K562 (cell line): ENCODE results near the gene ASCC3. TPM values are rescaled to one million over a fixed set of nuclear protein-coding genes. Genes with fewer than 3 reads are reported as not detected.
A peak's percentile ranks its signal among the peaks of the same experiment; 100 is the strongest.

Source experiments
- ATAC-seq: fragments of 200-7000 bp; cut with Tn5 transposase; 3 replicates; pipeline ENCODE4 v1.9.1; 2020; ENCODE audit warnings: moderate library complexity
- BruUV-seq: library from RNA; stranded (reverse); fragments of 400-500 nt; replicated peaks from 2 replicates; lab custom pipeline; 2021; lab: Mats Ljungman, UMichigan
- CTCF ChIA-PET: fragments of 300-600 bp; formaldehyde crosslinking; extraction: SDS; loops from one replicate; lab custom pipeline; 2021; ENCODE audit warnings: low intra/inter-chr PET ratio; lab: Yijun Ruan, JAX
- POLR2A ChIA-PET: fragments of 300-600, 350-650 bp; sonication (Branson Sonifier 250); formaldehyde crosslinking; extraction: SDS; loops from one replicate; lab custom pipeline; 2021; ENCODE audit warnings: antibody characterized with exemption, inconsistent platforms; lab: Yijun Ruan, JAX
- DNase-seq, 4 experiments: peaks; one replicate each; pipeline versions ENCODE4 v3.0.0 to v3.0.0-alpha.2; 2011 to 2018; ENCODE audit warnings: low spot score in 3 of 4, mixed read lengths in 3 of 4; ENCODE audit errors: extremely low read depth in 1 of 4
- FAIRE-seq: peaks from 2 replicates; lab custom pipeline; 2011; peaks lifted over from hg19 to GRCh38; lab: Jason Lieb, UNC
- H2AFZ ChIP-seq: 2 replicates; pipeline ENCODE4 v1.6.0; 2011; ENCODE audit warnings: low read depth, low read length, control low read depth, inconsistent platforms
- H3K27ac ChIP-seq: fragments of 200-600 bp; 3 replicates; pipeline ENCODE4 v1.8.0; 2011; ENCODE audit warnings: low read depth, mild to moderate bottlenecking, control low read depth, inconsistent platforms, low read length, moderate library complexity, mixed read lengths; ENCODE audit errors: extremely low read depth
- H3K27me3 ChIP-seq, 2 experiments: fragments of 300-600 bp in 1 of 2; 2 replicates in 1 of 2; 3 replicates in 1 of 2; pipeline versions ENCODE4 v1.6.0 to v1.8.0; 2011; ENCODE audit warnings: inconsistent platforms in 2 of 2, low read length in 2 of 2, mild to moderate bottlenecking in 1 of 2, mixed read lengths in 1 of 2, moderate library complexity in 1 of 2; ENCODE audit not compliant: control insufficient read depth in 2 of 2, insufficient read depth in 2 of 2
- H3K36me3 ChIP-seq: fragments of 300-600 bp; 3 replicates; pipeline ENCODE4 v1.8.0; 2011; ENCODE audit warnings: mild to moderate bottlenecking, low read length, inconsistent platforms; ENCODE audit not compliant: control insufficient read depth, insufficient read depth
- H3K4me1 ChIP-seq, 2 experiments: fragments of 200-600 bp in 1 of 2; replicated peaks in 1 of 2; 2 replicates in 1 of 2; 3 replicates in 1 of 2; pipeline versions ENCODE4 v1.5.1 to v1.8.0; 2011; ENCODE audit warnings: inconsistent platforms in 2 of 2, low read length in 2 of 2, mild to moderate bottlenecking in 1 of 2, mixed read lengths in 1 of 2, moderate library complexity in 1 of 2; ENCODE audit not compliant: control insufficient read depth in 2 of 2, insufficient read depth in 2 of 2
- H3K4me2 ChIP-seq: 2 replicates; pipeline ENCODE4 v1.6.1; 2011; ENCODE audit warnings: low read length, control low read depth, inconsistent platforms, mixed read lengths; ENCODE audit not compliant: insufficient read depth
- H3K4me3 ChIP-seq: fragments of 200-600 bp; sonication (generic), shearing (Covaris generic); 2 replicates; pipeline ENCODE4 v1.5.1; 2016; ENCODE audit warnings: control low read depth, inconsistent platforms
- H3K79me2 ChIP-seq: fragments of 200-600 bp; 3 replicates; pipeline ENCODE4 v1.8.0; 2011; ENCODE audit warnings: low read length, inconsistent platforms; ENCODE audit not compliant: control insufficient read depth, insufficient read depth
- H3K9ac ChIP-seq, 2 experiments: 2 replicates each; pipeline versions ENCODE4 v1.6.0 to v1.6.1; 2011; ENCODE audit warnings: low read depth in 2 of 2, low read length in 2 of 2, control low read depth in 1 of 2, inconsistent platforms in 1 of 2, mild to moderate bottlenecking in 1 of 2, mixed read lengths in 1 of 2; ENCODE audit not compliant: insufficient read depth in 1 of 2
- H3K9me1 ChIP-seq: one replicate; pipeline ENCODE4 v1.6.0; 2011; ENCODE audit warnings: inconsistent platforms, mild to moderate bottlenecking, low read length, moderate library complexity; ENCODE audit not compliant: control insufficient read depth, insufficient read depth
- H3K9me3 ChIP-seq: replicated peaks from 2 replicates; pipeline ENCODE4 v1.5.1; 2011; ENCODE audit warnings: low read depth, low read length, inconsistent platforms; ENCODE audit not compliant: control insufficient read depth, insufficient read depth
- H4K20me1 ChIP-seq: replicated peaks from 2 replicates; pipeline ENCODE4 v1.6.1; 2011; ENCODE audit warnings: low read length, inconsistent platforms, mixed read lengths; ENCODE audit not compliant: control insufficient read depth, insufficient read depth
- ATF1 ChIP-seq, 2 experiments: fragments of 450-650 bp in 1 of 2; IDR thresholded peaks; 2 replicates each; pipeline ENCODE4 v1.6.1; 2016; ENCODE audit warnings: missing compliant biosample characterization in 1 of 2, missing genetic modification characterization in 1 of 2
- ATF7 ChIP-seq: fragments of 450-650 bp; IDR thresholded peaks from 2 replicates; pipeline ENCODE4 v1.7.1; 2014; ENCODE audit warnings: mild to moderate bottlenecking, moderate library complexity
- CEBPB ChIP-seq: fragments of 450-650 bp; IDR thresholded peaks from 2 replicates; pipeline ENCODE4 v1.6.1; 2016; ENCODE audit warnings: missing genetic modification characterization, missing compliant biosample characterization
- CEBPG ChIP-seq, 3 experiments: fragments of 200-800 bp in 1 of 3; sonication (Bioruptor generic) in 1 of 3; sonication (generic) in 1 of 3; formaldehyde crosslinking in 1 of 3; IDR thresholded peaks in 2 of 3; conservative IDR thresholded peaks in 1 of 3; 2 replicates each; pipeline versions ENCODE4 v1.6.1 to v1.8.0; 2016 to 2022; ENCODE audit warnings: missing compliant biosample characterization in 2 of 3, missing genetic modification characterization in 2 of 3, mild to moderate bottlenecking in 1 of 3, missing genetic modification reagents in 1 of 3
- FOXA1 ChIP-seq: fragments of 450-650 bp; IDR thresholded peaks from 2 replicates; pipeline ENCODE4 v1.6.1; 2016; ENCODE audit warnings: mild to moderate bottlenecking, borderline replicate concordance
- FOXK2 ChIP-seq, 2 experiments: fragments of 450-650 bp; IDR thresholded peaks in 1 of 2; conservative IDR thresholded peaks in 1 of 2; 2 replicates each; pipeline ENCODE4 v1.6.1; 2016; ENCODE audit warnings: low read depth in 2 of 2, mild to moderate bottlenecking in 1 of 2
- HDAC1 ChIP-seq, 2 experiments: fragments of 450-650 bp; IDR thresholded peaks; 2 replicates each; pipeline ENCODE4 v1.6.1; 2016 to 2017; ENCODE audit warnings: inconsistent platforms in 1 of 2, mild to moderate bottlenecking in 1 of 2, moderate library complexity in 1 of 2
- HMGXB4 ChIP-seq: sonication (generic); formaldehyde crosslinking; IDR thresholded peaks from 2 replicates; pipeline ENCODE4 v1.8.1; 2023; ENCODE audit warnings: mild to moderate bottlenecking, missing genetic modification reagents
- KDM5B ChIP-seq: fragments of 200-600 bp; sonication (generic); IDR thresholded peaks from 2 replicates; pipeline ENCODE4 v1.6.1; 2012; ENCODE audit warnings: low read depth, mild to moderate bottlenecking, moderate library complexity, low read length, control low read depth, inconsistent platforms; ENCODE audit not compliant: insufficient replicate concordance
- KLF6 ChIP-seq: fragments of 250-450 bp; sonication (Bioruptor Pico); IDR thresholded peaks from 2 replicates; pipeline ENCODE4 v1.4.0; 2020; ENCODE audit warnings: mild to moderate bottlenecking, moderate library complexity, borderline replicate concordance
- MXI1 ChIP-seq: IDR thresholded peaks from 2 replicates; pipeline ENCODE4 v1.6.1; 2011; ENCODE audit warnings: low read depth, mild to moderate bottlenecking, improper control_type of control experiment, low read length
- PHTF2 ChIP-seq: fragments of 250-450 bp; sonication (Bioruptor Pico); IDR thresholded peaks from 2 replicates; pipeline ENCODE4 v1.5.0; 2021; ENCODE audit warnings: mild to moderate bottlenecking
- PKNOX1 ChIP-seq: fragments of 450-650 bp; IDR thresholded peaks from 2 replicates; pipeline ENCODE4 v1.6.1; 2016
- ZNF184 ChIP-seq: sonication (generic); formaldehyde crosslinking; IDR thresholded peaks from 2 replicates; pipeline ENCODE4 v1.5.0; 2020; ENCODE audit warnings: missing genetic modification reagents
- WGBS: fragments of 100-300 bp; shearing (Covaris generic); methylation state at CpG from one replicate; pipeline ENCODE4 v1.1.6; 2016; ENCODE audit warnings: low coverage, mixed read lengths; ENCODE audit not compliant: insufficient coverage; ENCODE audit errors: missing lambda C conversion rate; 5-methylcytosine and 5-hydroxymethylcytosine counted together
- in situ Hi-C: fragments of 300-500 bp; cut with MboI; formaldehyde crosslinking; loops from 4 replicates; pipeline ENCODE4 v1.15.0; 2018; ENCODE audit warnings: inconsistent platforms, mixed read lengths
- intact Hi-C: fragments of 100-400 bp; cut with micrococcal nuclease; formaldehyde crosslinking; loops from 2 replicates; pipeline ENCODE4 v1.14.2; 2022
- polyA plus RNA-seq, 8 experiments: library from polyadenylated mRNA; depleted of rRNA in 4 of 8; stranded (reverse) in 5 of 8; unstranded in 3 of 8; fragments of >200 nt; fragmentation: Nextera tagmentation in 2 of 8; fragmentation: Illumina TruSeq in 1 of 8; extraction: Ambion mirVana in 2 of 8; extraction: Trizol in 1 of 8; gene quantifications; 2 replicates each; pipeline versions ENCODE4 v1.2.1 to v1.2.3, GENCODE V29; 2011 to 2014; ENCODE audit warnings: inconsistent platforms in 1 of 8, missing spikeins in 1 of 8
- total RNA-seq, 7 experiments: library from RNA; depleted of rRNA in 6 of 7; stranded (reverse); fragments of >200 nt in 6 of 7; fragmentation: Illumina TruSeq in 2 of 7; extraction: Trizol in 2 of 7; gene quantifications; 2 replicates each; pipeline versions ENCODE4 v1.2.1 to v1.2.3, GENCODE V29; 2011 to 2021; ENCODE audit warnings: low replicate concordance in 1 of 7
- TF ChIP-seq, protein P1 (sequence below), 2 experiments: fragments of 450-650 bp; conservative IDR thresholded peaks; 2 replicates each; pipeline ENCODE4 v1.6.1; 2017; ENCODE audit warnings: mild to moderate bottlenecking in 2 of 2, moderate library complexity in 2 of 2

The ASCC3 gene
- total and polyA plus RNA-seq, 9 of the 15 experiments (the other 6 are each of a cell fraction or from before 2014, with no cell fraction given), result 16.1 to 56.1 (median 33.9) TPM

- POLR2A ChIA-PET, result interaction anchor here (0.6 to 2.1 kb wide), 6 partner anchors 10 to 601 kb away, joined by 3 to 10 read pairs (median 5); no protein-coding TSS in a partner anchor
- in situ Hi-C loops, result no loop called here
- TF ChIP-seq, protein P1, sequence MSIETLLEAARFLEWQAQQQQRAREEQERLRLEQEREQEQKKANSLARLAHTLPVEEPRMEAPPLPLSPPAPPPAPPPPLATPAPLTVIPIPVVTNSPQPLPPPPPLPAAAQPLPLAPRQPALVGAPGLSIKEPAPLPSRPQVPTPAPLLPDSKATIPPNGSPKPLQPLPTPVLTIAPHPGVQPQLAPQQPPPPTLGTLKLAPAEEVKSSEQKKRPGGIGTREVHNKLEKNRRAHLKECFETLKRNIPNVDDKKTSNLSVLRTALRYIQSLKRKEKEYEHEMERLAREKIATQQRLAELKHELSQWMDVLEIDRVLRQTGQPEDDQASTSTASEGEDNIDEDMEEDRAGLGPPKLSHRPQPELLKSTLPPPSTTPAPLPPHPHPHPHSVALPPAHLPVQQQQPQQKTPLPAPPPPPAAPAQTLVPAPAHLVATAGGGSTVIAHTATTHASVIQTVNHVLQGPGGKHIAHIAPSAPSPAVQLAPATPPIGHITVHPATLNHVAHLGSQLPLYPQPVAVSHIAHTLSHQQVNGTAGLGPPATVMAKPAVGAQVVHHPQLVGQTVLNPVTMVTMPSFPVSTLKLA (conservative IDR thresholded peaks at IDR 0.05), result no peak
- TF ChIP-seq ATF1 (CRISPR knock-in tag; IDR thresholded peaks at IDR 0.05) (no peak), ATF1 (tag; IDR thresholded peaks at IDR 0.05) (no peak), HMGXB4 (CRISPR knock-in tag) (0 out of 2 replicates have a peak, but pooled peaks have one; percentile 2), FOXK2 (conservative IDR thresholded peaks at IDR 0.05 in 1 of 2, IDR thresholded peaks at IDR 0.05 in 1 of 2; ENCODE audit: low read depth in 2 of 2) (0 out of 4 replicates have a peak, but pooled peaks of 1 of the 2 experiments have one; percentile 25), FOXA1 (no peak), ATF7 (no peak), PHTF2 (CRISPR knock-in tag) (no peak), KLF6 (CRISPR knock-in tag) (no peak), MXI1 (0 out of 2 replicates have a peak, but pooled peaks have one; percentile 11), ZNF184 (no peak), KDM5B (no peak), HDAC1 (IDR thresholded peaks at IDR 0.05) (no peak), CEBPB (tag) (peak; percentile 98), PKNOX1 (peak; percentile 33; the same call in 1 of the 2 replicates), CEBPG (CRISPR knock-in tag; IDR thresholded peaks at IDR 0.05) (peak; percentile 80), CEBPG (tag; conservative IDR thresholded peaks at IDR 0.05 in 1 of 2, IDR thresholded peaks at IDR 0.05 in 1 of 2) (peak; percentile 86 to 96)
Observed at GRCh38 chr6:100880149-100880852, 828 bp downstream of the ASCC3 start.

More at GRCh38 chr6:100880149-100880852, 828 bp downstream of the ASCC3 start:
- BruUV-seq, result no TSS peak
- no peak for DNase-seq
- peak overlapping the region; percentile 80 for H3K4me3 ChIP-seq
- FAIRE-seq, result no peak
- intact Hi-C loops, result no loop called here
- no peaks in the 10 kb centered on the region for H3K27me3 ChIP-seq
- peak overlapping the region; percentile 84 for H3K27ac ChIP-seq
- H4K20me1 ChIP-seq, result peaks cover 8% of the 10 kb centered on the region; the same call in 1 of the 2 replicates
- 0% methylated on average over 5 of the region's 5 CpGs for WGBS
- peak overlapping the region; percentile 94 for H3K4me2 ChIP-seq
- no peak for ATAC-seq
- no peaks in the 10 kb centered on the region for H3K9me3 ChIP-seq
- H3K4me1 ChIP-seq, result peaks cover 7 to 30% of the 10 kb centered on the region in 2 experiments; a peak in 3 of 5 replicates
- CTCF ChIA-PET, result no interaction called here
- peak overlapping the region; percentile 97 for H2AFZ ChIP-seq
- H3K36me3 ChIP-seq, result no peaks in the 10 kb centered on the region; the same call in none of the 3 replicates
- H3K79me2 ChIP-seq, result peaks cover 69% of the 10 kb centered on the region
- no peaks in the 10 kb centered on the region for H3K9me1 ChIP-seq
- peak overlapping the region; percentile 83 to 97 for H3K9ac ChIP-seq
